HG03066 (cell line): Measurements from ENCODE around the gene HNF1A.

Source experiments
- ATAC-seq: cut with Tn5 transposase; IDR thresholded peaks from one replicate; pipeline ENCODE4 v1.9.1; 2021; ENCODE audit warnings: low read depth; ENCODE audit not compliant: unreplicated experiment

HNF1A gene

DNA sequence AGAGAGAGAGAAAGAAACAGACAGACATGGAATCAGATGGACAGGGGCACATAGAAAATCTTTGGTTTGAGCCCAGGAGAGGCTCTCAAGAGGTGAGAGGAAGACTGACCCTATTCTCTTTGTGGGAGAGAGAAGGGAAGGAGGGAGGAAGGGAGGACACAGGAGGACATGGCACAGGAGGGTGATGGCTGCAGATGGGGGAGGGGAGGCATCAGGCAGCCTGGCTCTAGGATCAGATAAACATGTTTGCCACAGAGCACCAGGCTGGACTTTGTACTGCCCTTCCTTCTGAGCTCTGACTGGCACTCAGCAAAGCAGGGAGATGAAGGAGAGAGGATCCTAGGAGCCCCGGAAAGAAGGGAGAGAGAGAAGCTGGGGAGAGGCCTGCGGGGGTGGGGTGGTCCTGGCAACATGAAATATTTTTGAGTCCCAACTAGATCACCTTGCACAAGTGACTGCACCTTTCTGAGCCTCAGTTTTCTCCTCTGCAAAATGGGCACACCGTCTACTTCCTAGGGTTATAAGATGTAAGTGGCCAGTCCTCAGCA is 6.1 kb downstream of the HNF1A start:
- no peak for ATAC-seq

DNA sequence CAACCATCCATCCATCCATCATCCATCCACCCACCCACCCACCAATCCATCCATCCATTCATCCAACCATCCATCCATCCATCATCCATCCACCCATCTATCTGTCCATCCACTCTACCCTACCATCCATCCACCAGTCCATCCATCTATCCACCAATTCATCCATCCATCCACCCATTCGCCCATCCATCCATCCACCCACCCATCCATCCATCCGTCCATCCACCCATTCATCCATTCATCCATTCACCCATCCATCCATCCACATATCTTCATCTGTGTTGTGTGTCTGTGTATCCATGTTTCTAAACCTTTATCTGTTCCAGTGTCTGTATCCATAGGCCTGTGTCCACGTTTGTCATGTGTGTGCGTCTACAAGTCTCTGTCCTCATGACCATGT is 9.9 kb downstream of the HNF1A start:
- ATAC-seq, result no peak

DNA sequence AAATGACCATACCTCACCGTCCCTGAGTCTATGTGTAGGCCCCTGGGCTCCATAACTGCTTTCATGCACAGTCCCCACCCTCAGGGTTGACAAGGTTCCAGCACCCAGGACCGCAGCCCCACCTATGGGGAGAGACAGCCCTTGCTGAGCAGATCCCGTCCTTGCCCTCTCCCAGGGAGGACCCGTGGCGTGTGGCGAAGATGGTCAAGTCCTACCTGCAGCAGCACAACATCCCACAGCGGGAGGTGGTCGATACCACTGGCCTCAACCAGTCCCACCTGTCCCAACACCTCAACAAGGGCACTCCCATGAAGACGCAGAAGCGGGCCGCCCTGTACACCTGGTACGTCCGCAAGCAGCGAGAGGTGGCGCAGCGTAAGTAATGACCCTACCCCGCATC is 10.3 kb downstream of the HNF1A start:
- ATAC-seq, result no peak

DNA sequence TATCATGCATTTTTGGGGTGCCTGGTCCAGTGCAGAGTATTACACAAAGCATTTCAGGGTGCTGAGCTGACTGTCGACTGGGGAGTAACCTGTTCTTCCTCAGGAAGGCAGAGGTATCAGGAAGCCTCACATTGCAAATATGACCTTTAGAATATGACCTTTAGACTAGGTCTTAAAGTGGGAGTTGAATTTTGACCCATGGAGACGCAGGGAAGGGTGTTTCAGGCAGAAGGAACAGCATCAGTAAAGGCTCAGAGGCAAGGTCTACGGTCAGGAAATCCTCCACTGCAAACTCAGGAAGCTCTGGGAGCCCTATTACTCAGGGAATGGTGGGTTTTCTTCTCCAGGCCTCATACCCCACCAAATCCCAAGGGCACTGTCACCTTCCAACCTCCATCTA is 11.3 kb downstream of the HNF1A start:
- no peak for ATAC-seq

DNA sequence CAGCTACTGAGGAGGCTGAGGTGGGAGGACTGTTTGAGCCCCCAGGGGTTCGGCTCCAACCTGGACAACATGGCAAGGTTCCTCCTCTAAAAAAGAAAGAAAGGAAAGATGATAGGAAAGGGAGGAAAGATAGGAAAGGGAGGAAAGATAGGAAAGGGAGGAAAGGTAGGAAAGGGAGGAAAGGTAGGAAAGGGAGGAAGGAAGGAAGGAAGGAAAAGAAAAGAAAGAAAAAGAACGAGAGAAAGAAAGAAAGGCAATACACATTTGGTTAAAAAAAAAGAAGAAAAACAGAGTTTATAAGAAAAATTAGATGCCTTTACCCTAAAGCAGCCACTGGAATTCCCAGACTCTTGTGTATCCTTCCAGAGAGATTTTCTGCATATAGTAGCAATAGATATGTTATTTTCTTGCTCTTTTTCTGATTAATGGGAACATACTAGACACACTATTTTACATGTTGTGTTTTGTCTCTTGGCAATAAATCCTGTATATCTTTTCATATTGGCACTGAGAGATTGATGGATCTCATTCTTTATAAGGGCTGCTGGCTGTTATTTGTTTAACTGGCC is 12.2 kb downstream of the HNF1A start:
- ATAC-seq, result no peak

DNA sequence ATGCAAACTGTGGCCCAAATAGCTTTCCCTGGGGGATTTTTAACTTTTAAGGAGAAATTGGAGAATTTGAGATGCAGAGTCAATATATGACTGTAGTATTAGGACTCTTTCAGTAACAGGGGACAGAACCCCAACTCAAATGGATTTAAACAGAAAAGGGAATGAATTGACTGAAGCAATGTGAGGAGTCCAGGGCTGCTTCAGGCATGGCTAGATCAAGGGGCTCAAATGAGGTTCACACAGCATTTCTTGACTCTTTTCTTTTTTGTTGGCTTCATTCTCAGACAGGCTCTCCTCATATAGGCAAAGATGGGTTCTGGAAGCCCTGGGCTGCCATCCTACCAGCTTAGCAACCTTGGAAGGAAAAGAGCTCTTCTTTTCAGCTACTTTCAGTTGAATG is 13.6 kb downstream of the HNF1A start:
- ATAC-seq, result no peak

DNA sequence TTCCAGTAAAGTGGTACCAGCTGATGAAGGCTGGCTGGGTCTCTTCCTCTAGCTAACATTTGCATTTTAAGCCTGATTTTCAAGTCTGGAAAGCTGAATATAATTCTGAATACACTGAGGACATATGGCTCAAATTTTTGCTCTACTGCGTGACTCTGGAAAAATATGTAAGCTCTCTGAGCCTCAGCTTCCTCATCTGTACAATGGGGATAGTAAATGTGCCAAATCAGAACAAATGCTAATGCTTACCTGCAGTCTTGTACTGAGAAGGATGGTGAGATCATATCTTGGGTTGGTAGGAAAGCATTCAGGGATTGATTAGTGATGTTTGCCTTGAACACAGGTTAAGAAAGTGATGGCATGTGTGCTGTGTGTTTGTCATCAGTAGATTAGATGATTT is 14.6 kb downstream of the HNF1A start:
- no peak for ATAC-seq

DNA sequence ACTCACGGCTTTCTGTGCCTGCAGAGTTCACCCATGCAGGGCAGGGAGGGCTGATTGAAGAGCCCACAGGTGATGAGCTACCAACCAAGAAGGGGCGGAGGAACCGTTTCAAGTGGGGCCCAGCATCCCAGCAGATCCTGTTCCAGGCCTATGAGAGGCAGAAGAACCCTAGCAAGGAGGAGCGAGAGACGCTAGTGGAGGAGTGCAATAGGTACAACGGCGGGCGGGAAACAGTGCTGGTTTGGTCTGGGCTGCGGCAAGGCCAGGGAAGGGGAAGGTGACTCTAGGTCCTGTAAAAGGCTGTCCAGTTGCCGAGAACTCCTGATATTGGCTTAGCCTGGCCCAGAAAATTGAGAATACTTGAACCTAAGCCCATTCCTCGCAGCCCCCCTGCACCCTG is 15.2 kb downstream of the HNF1A start:
- ATAC-seq, result no peak

DNA sequence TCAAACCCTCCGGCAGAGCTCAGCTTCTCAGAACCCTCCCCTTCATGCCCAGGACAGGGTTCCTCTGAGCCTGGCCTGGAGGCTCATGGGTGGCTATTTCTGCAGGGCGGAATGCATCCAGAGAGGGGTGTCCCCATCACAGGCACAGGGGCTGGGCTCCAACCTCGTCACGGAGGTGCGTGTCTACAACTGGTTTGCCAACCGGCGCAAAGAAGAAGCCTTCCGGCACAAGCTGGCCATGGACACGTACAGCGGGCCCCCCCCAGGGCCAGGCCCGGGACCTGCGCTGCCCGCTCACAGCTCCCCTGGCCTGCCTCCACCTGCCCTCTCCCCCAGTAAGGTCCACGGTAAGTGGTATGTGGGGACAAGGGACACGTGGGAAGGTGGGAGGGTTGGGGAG is 15.7 kb downstream of the HNF1A start:
- no peak for ATAC-seq

DNA sequence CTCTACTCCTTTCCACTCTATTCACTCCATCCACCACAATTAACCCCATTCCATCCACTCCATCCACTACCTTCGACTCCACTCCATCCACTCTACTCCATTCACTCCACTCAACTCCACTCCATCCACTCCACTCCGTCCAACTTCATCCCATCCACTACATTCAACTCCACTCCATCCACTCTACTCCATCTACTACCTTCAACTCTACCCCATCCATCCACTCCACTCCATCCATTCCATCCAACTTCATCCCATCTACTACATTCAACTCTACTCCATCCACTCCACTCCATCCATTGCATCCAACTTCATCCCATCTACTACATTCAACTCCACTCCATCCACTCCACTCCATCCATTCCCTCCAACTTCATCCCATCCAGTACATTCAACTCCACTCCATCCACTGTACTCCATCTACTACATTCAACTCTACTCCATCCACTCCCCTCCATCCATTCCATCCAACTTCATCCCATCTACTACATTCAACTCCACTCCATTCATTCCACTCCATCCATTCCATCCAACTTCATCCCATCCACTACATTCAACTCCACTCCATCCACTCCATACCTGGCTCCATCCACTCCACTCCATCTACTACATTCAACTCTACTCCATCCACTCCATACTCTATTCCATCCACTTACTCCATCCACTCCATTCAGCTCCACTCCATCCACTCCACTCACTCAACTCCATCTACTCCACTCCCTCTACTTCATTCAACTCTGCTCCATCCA is 16.4 kb downstream of the HNF1A start:
- ATAC-seq, result no peak

DNA sequence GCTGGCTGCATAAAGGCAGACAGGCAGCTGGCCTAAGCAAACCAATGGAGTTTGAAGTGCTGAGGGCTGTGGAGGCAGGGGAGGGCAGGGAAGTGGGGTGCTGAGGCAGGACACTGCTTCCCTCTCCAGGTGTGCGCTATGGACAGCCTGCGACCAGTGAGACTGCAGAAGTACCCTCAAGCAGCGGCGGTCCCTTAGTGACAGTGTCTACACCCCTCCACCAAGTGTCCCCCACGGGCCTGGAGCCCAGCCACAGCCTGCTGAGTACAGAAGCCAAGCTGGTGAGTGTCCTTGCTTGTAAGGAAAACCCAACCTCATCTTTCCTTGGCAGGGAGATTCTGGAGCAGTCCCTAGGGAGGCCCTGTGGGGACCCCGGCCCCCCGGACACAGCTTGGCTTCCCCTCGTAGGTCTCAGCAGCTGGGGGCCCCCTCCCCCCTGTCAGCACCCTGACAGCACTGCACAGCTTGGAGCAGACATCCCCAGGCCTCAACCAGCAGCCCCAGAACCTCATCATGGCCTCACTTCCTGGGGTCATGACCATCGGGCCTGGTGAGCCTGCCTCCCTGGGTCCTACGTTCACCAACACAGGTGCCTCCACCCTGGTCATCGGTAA is 17.9 kb downstream of the HNF1A start:
- ATAC-seq, result no peak

DNA sequence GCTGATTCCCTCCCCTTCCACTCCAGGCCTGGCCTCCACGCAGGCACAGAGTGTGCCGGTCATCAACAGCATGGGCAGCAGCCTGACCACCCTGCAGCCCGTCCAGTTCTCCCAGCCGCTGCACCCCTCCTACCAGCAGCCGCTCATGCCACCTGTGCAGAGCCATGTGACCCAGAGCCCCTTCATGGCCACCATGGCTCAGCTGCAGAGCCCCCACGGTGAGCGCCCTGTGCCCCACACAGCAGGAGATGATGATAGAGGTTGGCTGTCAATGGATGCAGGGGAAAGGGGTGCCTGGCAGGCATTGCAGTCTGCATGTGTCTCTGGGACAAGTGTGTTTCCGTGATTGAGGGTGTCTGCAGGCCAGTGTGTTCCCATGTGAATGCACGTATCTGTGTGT is 19.1 kb downstream of the HNF1A start:
- no peak for ATAC-seq

DNA sequence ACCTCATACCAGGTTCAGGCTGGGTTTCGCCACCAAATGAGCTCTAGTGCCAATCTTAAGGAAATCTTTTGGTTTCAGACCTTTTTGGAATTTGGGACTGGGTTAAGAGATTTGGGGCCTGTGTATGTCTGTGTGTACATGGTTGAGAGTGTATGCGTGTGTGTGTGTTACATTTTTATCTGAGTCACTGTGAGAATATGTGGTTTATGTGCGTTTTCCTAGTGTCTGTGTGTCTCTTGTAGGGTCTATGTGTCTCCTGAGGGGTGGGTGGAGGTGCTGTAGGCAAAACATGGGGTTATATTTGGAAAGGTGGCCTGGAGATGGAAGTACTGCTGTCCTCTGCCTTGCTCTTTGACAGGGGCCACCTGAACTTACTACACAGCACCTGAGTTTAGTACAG is 20.1 kb downstream of the HNF1A start:
- ATAC-seq, result no peak

DNA sequence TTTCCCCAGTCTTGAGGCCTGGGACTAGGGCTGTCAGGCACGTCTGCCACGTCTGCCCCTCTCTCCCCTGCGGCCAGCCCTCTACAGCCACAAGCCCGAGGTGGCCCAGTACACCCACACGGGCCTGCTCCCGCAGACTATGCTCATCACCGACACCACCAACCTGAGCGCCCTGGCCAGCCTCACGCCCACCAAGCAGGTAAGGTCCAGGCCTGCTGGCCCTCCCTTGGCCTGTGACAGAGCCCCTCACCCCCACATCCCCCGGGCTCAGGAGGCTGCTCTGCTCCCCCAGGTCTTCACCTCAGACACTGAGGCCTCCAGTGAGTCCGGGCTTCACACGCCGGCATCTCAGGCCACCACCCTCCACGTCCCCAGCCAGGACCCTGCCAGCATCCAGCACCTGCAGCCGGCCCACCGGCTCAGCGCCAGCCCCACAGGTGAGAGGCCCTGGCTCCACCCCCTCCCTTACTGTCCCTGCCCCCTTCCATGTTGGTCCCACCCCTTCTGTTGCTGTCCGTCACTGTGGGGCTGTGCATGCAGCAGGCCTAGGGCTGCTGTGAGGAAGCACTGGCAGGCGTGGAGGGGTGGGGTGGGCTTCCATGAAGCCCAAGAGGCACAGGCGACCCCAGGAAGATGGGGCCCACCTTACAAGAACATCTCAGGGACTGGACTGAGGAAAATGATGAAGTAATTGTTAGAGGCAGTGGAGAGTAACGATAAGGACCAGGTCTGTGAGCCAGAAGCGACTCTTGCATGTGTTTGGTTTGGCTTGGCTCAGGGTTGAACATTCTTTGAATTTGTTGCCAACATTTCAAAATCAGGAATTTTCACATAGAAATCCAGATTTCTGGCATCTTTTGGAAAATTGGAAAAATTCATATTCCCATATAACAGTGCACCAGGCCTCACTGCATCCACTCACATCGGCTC is 21.1 kb downstream of the HNF1A start:
- ATAC-seq, result no peak

DNA sequence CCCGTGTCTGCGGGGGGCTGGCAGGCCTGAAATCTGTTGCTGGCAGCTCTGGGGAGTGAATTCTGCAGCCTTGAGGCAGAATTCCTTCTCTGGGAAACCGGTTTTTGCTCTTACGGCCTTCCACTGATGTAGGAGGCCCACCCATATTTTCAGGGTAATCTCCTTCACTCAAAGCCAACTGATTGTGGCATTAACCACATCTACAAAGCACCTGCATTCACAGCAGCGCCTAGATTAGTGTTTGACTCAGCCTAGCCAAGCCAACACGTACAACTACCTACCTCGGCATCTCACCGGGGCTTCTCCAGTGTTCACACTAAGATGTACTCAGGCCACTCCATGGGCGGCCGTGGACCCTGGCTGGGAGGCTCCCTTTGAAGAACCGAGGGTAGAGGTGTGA is 22.2 kb downstream of the HNF1A start:
- ATAC-seq, result no peak

DNA sequence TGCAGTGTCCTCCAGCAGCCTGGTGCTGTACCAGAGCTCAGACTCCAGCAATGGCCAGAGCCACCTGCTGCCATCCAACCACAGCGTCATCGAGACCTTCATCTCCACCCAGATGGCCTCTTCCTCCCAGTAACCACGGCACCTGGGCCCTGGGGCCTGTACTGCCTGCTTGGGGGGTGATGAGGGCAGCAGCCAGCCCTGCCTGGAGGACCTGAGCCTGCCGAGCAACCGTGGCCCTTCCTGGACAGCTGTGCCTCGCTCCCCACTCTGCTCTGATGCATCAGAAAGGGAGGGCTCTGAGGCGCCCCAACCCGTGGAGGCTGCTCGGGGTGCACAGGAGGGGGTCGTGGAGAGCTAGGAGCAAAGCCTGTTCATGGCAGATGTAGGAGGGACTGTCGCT is 22.7 kb downstream of the HNF1A start:
- no peak for ATAC-seq

DNA sequence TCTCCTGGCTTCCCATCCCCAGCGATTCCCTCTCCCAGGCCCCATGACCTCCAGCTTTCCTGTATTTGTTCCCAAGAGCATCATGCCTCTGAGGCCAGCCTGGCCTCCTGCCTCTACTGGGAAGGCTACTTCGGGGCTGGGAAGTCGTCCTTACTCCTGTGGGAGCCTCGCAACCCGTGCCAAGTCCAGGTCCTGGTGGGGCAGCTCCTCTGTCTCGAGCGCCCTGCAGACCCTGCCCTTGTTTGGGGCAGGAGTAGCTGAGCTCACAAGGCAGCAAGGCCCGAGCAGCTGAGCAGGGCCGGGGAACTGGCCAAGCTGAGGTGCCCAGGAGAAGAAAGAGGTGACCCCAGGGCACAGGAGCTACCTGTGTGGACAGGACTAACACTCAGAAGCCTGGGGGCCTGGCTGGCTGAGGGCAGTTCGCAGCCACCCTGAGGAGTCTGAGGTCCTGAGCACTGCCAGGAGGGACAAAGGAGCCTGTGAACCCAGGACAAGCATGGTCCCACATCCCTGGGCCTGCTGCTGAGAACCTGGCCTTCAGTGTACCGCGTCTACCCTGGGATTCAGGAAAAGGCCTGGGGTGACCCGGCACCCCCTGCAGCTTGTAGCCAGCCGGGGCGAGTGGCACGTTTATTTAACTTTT is 23.6 kb downstream of the HNF1A start:
- no peak for ATAC-seq

DNA sequence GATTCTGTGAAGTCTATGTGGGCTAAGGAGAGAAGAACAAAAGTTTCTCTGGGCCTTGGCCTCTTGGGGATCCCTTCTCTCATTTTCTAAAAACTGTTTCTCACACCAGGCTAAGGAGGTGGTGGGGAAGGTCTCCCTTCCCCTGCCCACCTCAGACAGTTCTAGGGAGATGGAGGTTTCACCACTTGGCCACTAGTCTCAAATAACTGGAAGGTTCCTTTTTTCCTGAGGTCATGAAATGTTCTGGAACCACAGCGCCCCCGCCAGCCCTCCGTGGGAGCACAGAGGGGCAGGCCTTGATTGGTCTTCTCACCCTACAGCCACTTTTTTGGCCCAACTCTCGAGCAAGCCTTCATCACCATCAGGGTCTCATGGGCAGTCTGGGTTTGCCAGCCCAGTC is 25.3 kb downstream of the HNF1A start:
- ATAC-seq, result no peak

DNA sequence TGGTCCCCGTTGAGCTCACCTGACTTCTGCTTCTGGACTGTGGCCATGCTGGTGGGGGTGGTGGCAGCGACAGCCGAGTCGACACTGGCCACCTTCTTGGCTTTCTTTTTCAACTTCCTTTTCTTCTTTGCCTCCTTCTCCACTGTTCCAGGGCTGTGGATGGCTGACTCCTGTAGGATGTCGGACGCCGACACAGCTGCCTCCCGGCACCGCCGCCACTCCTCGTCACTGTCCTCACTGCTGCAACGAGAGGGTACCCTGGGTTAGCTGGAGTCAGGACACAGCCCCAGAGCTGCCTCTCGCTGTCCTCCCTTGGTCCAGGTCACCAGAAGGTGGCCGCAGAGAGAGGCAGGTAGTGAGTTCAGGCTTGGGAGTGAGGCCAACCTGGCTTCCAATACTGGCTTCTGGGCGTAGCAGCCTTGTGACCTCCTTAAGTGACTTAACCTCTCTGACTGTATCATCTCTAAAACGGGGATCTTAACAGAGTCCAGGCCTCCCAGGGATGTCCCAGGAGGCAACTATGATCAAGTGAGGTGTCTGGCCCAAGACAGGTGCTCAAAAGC is 26.0 kb downstream of the HNF1A start:
- ATAC-seq, result no peak

DNA sequence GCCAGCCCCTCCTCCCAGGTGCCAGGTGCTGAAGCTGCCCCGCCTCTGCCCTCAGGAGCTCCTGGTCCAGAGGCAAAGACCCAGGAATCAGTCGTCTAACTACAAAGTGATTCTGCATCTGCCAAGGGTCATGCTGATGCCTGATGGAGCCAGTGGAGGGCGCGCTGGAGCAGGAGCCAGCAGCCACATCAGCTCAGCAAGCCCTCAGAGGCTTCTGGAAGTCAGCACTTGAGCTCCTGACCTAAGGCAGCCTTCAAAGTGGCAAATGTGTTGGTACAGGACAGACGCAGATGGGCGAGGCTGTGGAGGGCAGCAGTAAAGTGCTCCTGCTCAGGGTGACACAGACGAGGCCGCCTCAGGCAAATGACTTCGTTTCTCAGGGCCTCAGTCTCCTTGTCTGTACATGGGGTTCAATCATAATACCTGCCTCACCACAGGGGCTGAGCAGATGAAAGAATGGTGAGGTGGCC is 27.0 kb downstream of the HNF1A start:
- no peak for ATAC-seq
